Measurements from ENCODE around the gene SPOCK1. TPM values are rescaled to one million over a fixed set of nuclear protein-coding genes. Genes with fewer than 3 reads are reported as not detected.
A peak's percentile ranks its signal among the peaks of the same experiment; 100 is the strongest.
"Not testable (repeated sequence)": the region's sequence is repeated elsewhere in the genome, so short reads cannot be mapped to it uniquely, and the experiment has no call there.

The SPOCK1 gene
- total RNA-seq, 1 experiment from 2014 or later, result 10.9 TPM

DNA sequence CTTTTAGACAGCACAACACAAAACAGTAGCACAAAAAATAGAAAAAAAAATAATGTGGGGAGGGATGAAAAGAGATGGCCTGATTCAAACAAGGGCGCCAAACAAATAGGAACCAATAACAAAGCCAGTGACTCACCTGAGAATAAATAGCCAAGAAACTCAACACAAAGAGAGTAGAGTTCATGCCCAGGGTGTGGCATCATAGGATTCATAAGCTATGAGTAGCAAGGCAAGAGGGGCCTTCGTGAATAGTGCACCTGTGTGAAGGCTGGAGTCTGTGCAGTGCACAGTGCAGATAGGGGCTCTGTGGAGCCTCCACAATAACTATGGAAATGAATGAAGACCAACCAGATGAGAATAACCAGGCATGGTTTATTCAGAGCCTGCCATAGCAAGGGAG lies 541.7 kb downstream of the SPOCK1 start:
- Histone ChIP-seq H3K23ac (ENCODE audit: insufficient read length, low read depth, low read length) (no peak overlapping the region), H3K9me3 (ENCODE audit: control insufficient read depth, low read depth, low read length) (no peaks in the 10 kb centered on the region), H4K91ac (ENCODE audit: insufficient read length, low read depth, low read length) (no peak overlapping the region), H3K14ac (ENCODE audit: insufficient read depth, low read length) (no peak overlapping the region), H2AK5ac (ENCODE audit: insufficient read length, low read length) (no peak overlapping the region), H2BK12ac (ENCODE audit: insufficient read length, low read depth, low read length) (no peak overlapping the region), H4K8ac (replicated peaks; ENCODE audit: insufficient read length, low read depth, low read length) (no peak overlapping the region), H3K27ac (ENCODE audit: insufficient read length, low read depth, low read length) (no peak overlapping the region), H3K56ac (ENCODE audit: insufficient read length, low read depth, low read length) (no peak overlapping the region), H3K79me1 (ENCODE audit: insufficient read depth, low read depth, low read length, poor library complexity, severe bottlenecking) (no peaks in the 10 kb centered on the region), H3K18ac (ENCODE audit: insufficient read length, low read depth, low read length) (no peak overlapping the region), H2BK5ac (ENCODE audit: insufficient read length, low read length) (no peak overlapping the region), H4K5ac (ENCODE audit: insufficient read length, low read depth, low read length) (no peak overlapping the region), H2BK15ac (ENCODE audit: low read depth, low read length) (no peak overlapping the region), H3K4me1 (ENCODE audit: insufficient read depth, low read length) (peaks cover 2% of the 10 kb centered on the region; the same call in 1 of the 2 replicates), H2AFZ (ENCODE audit: low read length) (no peak overlapping the region), H3T11ph (ENCODE audit: low read length) (no peak overlapping the region), H2BK20ac (ENCODE audit: low read depth, low read length, poor library complexity, severe bottlenecking) (no peak overlapping the region), H3K9ac (ENCODE audit: extremely low read depth, insufficient read length, low read length) (no peak overlapping the region), H3K4ac (ENCODE audit: low read depth, low read length) (no peak overlapping the region), H3K4me2 (ENCODE audit: insufficient read depth, insufficient read length, low read length) (no peak overlapping the region), H3K79me2 (ENCODE audit: insufficient read depth, low read length) (no peaks in the 10 kb centered on the region), H4K20me1 (ENCODE audit: control insufficient read depth, insufficient read depth, insufficient read length) (no peaks in the 10 kb centered on the region), H3K27me3 (ENCODE audit: insufficient read depth, low read length) (no peaks in the 10 kb centered on the region), H3K23me2 (ENCODE audit: insufficient read length, low read depth, low read length, poor library complexity, severe bottlenecking) (no peaks in the 10 kb centered on the region), H2BK120ac (ENCODE audit: low read depth, low read length, poor library complexity, severe bottlenecking) (no peak overlapping the region)
- no peak for TF ChIP-seq CTCF (conservative IDR thresholded peaks at IDR 0.05)
- Mint-ChIP-seq H3K4me3 (no peak overlapping the region), H3K4me1 (peaks cover 23 to 25% of the 10 kb centered on the region in 2 experiments), H3K27ac (0 out of 7 replicates have a peak overlapping the region, but pooled peaks of 1 of the 3 experiments have one; percentile 54), H3K36me3 (ENCODE audit: insufficient read depth in 1 of 3, low read depth in 3 of 3) (peaks cover 0 to 7% (median 0%) of the 10 kb centered on the region in 3 experiments; a peak in 2 of 7 replicates), H3K27me3 (ENCODE audit: low read depth) (peaks cover 2% of the 10 kb centered on the region; the same call in 1 of the 2 replicates), H3K9me3 (peaks cover 3 to 8% of the 10 kb centered on the region in 2 experiments; a peak in 3 of 5 replicates)
- DNase-seq, result no peak
- WGBS (ENCODE audit: extremely low coverage, insufficient read length, low lambda C conversion rate), result no CpG with 5 or more reads among the region's 2 CpGs

DNA sequence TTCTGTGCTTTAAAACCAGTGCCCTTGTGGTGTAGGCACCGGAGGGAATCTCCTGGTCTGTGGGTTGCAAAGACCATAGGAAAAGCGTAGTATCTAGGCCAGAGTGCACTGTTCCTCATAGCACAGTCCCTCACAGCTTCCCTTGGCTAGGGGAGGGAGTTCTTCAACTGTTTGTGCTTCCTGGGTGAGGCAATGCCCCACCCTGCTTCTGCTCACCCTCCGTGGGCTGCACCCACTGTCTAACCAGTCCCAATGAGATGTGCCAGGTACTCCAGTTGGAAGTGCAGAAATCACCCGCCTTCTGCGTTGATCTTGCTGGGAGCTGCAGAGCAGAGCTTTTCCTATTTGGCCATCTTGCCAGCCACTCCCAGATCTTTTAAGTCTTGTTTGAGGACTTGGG lies 545.0 kb downstream of the SPOCK1 start:
- not testable (repeated sequence) for H3K56ac ChIP-seq (ENCODE audit: insufficient read length, low read depth, low read length); H4K5ac ChIP-seq (ENCODE audit: insufficient read length, low read depth, low read length); H3K9me3 ChIP-seq (ENCODE audit: control insufficient read depth, low read depth, low read length); H3K9ac ChIP-seq (ENCODE audit: extremely low read depth, insufficient read length, low read length); H3K4ac ChIP-seq (ENCODE audit: low read depth, low read length); H2BK12ac ChIP-seq (ENCODE audit: insufficient read length, low read depth, low read length); H3K79me2 ChIP-seq (ENCODE audit: insufficient read depth, low read length); H2AK5ac ChIP-seq (ENCODE audit: insufficient read length, low read length); H2AFZ ChIP-seq (ENCODE audit: low read length); H2BK5ac ChIP-seq (ENCODE audit: insufficient read length, low read length); H3K27me3 Mint-ChIP-seq (ENCODE audit: low read depth); H4K91ac ChIP-seq (ENCODE audit: insufficient read length, low read depth, low read length); H3T11ph ChIP-seq (ENCODE audit: low read length); H3K27ac ChIP-seq (ENCODE audit: insufficient read length, low read depth, low read length); H2BK20ac ChIP-seq (ENCODE audit: low read depth, low read length, poor library complexity, severe bottlenecking); H4K8ac ChIP-seq (replicated peaks; ENCODE audit: insufficient read length, low read depth, low read length); DNase-seq; H3K23ac ChIP-seq (ENCODE audit: insufficient read length, low read depth, low read length); H3K27me3 ChIP-seq (ENCODE audit: insufficient read depth, low read length); H3K4me1 ChIP-seq (ENCODE audit: insufficient read depth, low read length); H3K14ac ChIP-seq (ENCODE audit: insufficient read depth, low read length); H3K18ac ChIP-seq (ENCODE audit: insufficient read length, low read depth, low read length); H3K23me2 ChIP-seq (ENCODE audit: insufficient read length, low read depth, low read length, poor library complexity, severe bottlenecking); H3K4me2 ChIP-seq (ENCODE audit: insufficient read depth, insufficient read length, low read length); H3K79me1 ChIP-seq (ENCODE audit: insufficient read depth, low read depth, low read length, poor library complexity, severe bottlenecking); H2BK120ac ChIP-seq (ENCODE audit: low read depth, low read length, poor library complexity, severe bottlenecking); H4K20me1 ChIP-seq (ENCODE audit: control insufficient read depth, insufficient read depth, insufficient read length); H2BK15ac ChIP-seq (ENCODE audit: low read depth, low read length); H3K4me3 Mint-ChIP-seq
- Mint-ChIP-seq H3K36me3 (ENCODE audit: insufficient read depth in 1 of 3, low read depth in 3 of 3) (peaks cover 0 to 14% (median 6%) of the 10 kb centered on the region in 3 experiments; a peak in 5 of 7 replicates), H3K4me1 (peaks cover 15 to 17% of the 10 kb centered on the region in 2 experiments), H3K27ac (peak overlapping the region in 1 of 3 experiments; percentile 67; a peak in 2 of 7 replicates), H3K9me3 (peaks cover 15 to 16% of the 10 kb centered on the region in 2 experiments)
- WGBS (ENCODE audit: extremely low coverage, insufficient read length, low lambda C conversion rate), result no CpG with 5 or more reads among the region's 5 CpGs

Measured in H9 (cell line).